Nucleus accumbens (tissue), 56 donors: Measurements from ENCODE around the gene INSIG1.

Experiments used
- DNase-seq, 56 donors: peaks; one replicate each; lab custom pipeline; 2025; lab: John Stamatoyannopoulos, UW

INSIG1 gene

DNA sequence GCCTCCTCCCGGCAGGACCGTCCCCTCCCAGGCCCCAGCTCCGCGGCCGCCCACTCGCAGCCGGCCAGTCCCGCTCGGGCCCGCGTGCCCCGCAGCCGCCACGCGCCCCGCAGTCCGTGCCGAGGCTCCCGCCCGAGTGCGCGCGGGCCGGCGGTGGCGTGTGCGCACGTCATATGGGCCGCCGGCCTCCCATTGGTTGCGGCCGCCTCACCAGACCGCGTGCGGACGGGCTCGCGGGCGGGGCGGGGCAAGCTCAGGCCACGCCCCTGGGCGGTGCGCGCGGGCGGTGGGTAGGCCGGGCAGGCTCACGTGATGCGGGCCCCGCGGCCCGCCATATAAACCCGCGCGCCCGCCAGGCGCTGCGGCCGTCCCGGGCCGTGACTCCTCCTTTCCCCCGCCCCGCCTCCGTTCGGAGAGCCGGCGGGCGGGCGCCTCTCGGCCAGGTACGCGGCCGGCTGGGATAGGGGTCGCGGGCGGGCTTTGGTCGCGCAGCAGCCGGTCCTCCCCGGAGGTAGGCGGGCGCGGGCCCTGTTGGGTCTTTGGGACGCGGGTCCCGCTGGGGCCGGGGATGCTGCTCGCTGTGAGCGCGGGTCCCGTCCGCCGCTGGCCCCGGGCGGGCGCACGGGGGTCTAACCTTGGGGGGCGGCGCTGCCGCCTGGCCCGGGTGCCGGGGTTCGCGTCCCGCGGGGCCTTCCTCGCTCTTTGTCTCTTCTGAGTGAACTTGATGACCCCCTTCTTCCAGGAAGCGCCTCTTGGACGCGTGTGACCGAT, at the start of gene INSIG1:
INSIG1 (plus strand) TSS at position 362 of the 771 bp plus-strand sequence; CDS start at position 770, 408 bp downstream.
- peak in 55 of 56 donors; percentile 42 to 97 (median 87) for DNase-seq

DNA sequence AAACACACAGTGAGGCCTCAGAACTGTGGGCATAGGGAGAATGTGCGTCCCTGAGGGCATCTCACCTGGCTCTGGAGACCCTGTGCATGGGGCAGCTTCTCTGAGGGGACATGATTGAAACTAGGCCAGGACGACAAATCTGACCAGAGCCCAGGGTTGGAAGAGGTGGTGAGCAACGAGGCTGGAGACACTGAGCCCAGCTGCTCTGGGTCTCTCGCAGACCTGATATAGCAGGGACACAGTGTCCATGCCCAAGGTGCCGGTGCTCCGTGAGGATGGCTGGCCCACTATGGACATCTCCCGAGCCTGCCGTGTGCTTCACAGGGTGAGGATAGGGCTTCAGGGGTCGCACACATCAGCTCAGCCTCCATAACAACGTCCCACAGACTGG, 49.3 kb upstream of the INSIG1 start:
- no peak for DNase-seq

- DNase-seq: no peak
Measured at GRCh38 chr7:155251831-155252230, 45.8 kb upstream of the INSIG1 start.

DNA sequence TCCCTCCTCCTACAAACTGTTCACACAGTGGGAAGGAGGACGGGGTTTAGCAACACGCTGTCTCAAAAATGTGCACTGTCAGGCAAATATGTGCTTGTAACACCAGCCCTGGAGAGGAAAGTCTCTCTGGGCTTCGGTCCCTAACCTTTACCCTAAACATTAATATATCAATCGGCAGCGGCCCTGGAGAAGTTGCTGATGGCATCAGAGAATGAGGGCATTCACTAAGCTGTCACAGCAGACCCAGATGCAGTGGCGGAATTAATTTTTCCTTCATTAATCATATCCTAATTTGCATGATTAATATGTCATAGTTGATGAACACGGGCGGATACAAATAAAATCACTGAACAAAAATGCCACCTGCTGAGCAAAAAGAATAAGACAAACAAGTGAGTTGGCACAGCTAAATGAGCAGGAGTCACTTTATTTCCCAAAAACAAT, 45.2 kb upstream of the INSIG1 start:
- peak in 1 of 56 donors; percentile 11 for DNase-seq

GRCh38 chr7:155252892-155253501, 44.7 kb upstream of the INSIG1 start:
- DNase-seq: no peak

DNA sequence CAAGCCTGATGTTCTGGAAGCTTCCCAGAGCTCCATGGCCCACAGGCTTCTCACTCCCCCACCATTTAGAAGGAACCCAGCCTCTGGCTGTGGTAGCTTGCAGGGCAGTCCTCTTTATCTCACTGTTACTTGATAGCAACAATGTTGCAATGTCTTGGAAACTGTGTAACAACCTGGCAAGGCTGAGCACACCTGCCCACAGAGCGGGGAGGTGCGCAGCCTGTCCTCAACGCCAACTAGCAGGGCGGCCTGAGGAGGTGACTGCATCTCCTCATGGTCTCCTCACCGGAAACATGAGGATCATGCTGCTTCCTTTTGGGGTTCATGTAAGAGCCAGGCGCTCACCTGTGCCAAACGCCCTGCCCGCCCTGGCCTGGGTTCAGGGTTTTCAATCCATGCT, 43.7 kb upstream of the INSIG1 start:
- DNase-seq: no peak

- no peak for DNase-seq
Measured at GRCh38 chr7:155255071-155255470, 42.6 kb upstream of the INSIG1 start.

DNA sequence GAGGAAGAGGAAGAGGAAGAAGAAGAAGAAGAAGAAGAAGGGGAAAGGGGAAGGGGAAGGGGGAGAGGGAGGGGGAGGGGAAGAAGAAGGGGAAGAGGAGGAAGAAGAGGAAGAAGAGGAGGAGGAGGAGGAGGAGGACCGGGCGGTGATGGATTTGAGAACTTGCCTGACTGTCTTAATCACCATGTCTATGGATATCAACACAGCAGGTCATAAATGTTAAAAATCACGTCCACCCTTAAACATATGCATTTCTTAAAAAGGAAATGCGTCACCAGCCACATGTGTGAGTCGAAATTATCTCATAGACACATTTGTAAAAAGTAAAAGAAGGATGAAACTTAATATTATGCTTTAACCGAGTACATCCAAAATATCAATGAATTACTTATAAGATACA, 42.1 kb upstream of the INSIG1 start:
- DNase-seq: no peak

DNA sequence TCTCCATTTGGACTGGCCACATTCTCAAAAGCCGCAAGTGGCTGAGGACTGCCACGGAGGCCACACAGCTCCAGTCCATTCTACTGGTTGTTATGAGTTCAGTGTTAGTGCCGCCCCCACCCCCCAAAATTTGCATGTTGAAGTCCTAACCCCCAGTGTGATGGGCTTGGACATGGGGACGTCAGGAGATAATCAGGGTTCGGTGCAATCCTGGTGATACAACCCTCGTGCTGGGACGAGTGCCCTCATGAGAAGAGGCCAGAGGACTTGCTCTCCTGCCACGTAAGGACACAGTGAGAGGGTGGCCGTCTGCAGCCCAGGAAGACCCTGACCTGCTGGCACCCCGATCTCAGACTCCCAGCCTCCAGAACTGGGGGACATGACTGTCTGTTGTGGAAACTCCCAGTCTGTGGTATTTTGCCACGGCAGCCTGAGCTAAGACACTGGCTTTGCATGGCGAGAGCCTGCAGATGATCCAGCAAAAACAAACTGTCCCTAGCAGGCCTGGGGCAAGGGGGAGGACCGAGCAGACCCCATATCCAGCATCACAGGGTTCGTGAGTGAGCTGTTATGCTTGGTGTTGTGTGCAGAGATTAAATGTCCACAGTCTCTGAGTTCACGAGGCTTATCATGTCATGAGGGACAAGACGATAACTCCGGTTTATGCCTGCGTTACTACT, 41.5 kb upstream of the INSIG1 start:
- no peak for DNase-seq

- DNase-seq: no peak
Measured at GRCh38 chr7:155256761-155257481, 40.8 kb upstream of the INSIG1 start.

DNA sequence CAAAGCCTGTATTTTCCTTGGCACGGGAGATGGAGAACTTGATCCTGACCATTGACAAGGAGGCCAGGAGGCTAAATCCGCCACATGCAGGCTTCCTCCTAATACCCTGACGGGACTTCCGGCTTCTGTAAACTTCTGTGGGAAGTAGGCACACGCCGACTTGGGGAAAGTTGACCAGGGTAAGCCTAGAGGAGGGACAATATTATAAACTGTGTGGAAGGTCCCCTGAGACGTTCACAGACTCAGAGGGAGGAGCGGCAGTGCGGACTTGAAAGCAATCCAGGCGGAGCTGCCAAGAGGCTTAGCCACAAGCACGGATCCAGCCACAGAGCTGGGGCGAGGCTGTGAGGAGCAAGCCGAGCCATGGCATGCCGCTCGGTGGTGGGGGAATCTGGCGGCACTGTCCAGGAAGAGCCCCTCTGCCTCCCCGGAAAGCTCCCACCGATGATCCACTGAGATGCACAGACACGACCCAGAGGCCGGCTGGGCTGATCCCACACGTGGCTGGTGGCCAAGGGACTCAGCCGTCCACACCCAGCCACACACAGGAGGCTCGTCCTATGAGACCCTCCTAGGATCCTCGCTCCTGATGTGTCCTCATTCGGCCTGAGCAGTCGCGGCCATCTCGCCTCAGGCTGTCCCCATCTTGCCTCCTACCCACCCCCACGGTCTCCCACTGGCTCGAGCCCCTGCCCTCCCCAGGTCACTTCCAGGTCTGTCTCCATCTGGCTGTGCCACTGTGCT, 40.0 kb upstream of the INSIG1 start:
- no peak for DNase-seq

GRCh38 chr7:155258226-155258560, 39.5 kb upstream of the INSIG1 start:
- DNase-seq: no peak

GRCh38 chr7:155259866-155260497, 37.7 kb upstream of the INSIG1 start:
- DNase-seq: no peak

DNA sequence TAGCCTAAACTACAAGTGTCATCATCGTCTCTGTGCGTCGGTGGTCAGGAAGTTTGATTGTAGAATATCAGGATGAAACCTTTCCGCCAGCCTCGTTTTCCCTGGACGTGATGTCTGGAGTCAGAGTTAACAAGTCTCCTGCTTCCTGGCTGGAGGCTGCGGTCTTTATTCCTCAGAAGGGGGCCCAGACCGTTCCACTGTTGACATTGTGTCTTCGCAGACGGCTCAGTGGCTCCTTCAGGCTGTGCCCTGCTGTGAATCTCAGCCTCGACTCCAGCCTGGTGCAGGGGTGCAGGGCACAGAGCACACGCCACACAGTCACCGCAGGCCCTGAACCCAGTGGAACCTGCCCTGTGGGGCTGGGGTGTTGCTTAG, 37.2 kb upstream of the INSIG1 start:
- DNase-seq: no peak

DNA sequence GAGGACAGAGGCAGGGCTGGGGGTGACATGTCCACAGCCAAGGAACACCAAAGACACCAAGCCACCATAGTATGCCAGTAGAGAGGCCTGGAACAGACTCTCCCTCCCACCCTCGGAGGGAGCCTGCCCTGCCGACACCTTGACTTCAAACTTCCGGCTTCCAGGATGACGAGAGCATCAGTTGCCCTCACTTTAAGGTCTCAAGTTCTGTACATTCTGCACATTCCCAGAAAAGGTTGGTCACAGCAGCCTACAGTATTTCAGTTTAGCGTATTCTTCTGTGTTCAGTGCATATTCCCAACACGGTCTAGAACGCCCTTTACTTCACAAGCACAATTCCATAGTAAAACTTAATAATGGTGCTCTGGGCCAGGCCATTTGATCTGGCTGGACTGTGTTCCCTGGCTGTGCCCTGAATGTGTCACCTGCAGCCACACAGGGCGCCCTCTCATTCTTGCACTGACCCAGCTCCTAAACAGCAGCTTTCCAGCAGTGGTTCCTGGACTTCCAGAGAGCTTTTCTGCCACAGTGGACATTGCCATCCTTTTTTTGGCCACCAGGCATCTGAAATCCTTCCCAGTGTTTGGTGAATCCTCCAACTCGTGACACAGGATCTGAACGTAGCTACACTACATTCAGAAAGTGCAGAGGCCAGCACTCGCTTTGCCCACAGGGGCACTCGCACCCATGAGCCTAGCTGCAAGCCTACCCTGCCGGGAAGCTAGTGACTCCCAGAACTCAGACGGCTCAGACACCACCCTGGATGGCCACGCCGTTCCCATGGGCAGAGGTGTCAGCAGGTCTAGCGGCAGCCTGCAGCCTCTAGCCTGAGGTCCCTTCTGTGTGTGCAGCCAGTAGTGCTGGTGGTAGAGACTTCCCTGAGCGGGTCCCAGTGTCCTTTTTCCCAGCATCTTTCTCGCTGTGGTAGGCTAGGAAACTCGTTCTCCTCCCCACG, 36.4 kb upstream of the INSIG1 start:
- no peak for DNase-seq

GRCh38 chr7:155262031-155262430, 35.6 kb upstream of the INSIG1 start:
- no peak for DNase-seq

DNA sequence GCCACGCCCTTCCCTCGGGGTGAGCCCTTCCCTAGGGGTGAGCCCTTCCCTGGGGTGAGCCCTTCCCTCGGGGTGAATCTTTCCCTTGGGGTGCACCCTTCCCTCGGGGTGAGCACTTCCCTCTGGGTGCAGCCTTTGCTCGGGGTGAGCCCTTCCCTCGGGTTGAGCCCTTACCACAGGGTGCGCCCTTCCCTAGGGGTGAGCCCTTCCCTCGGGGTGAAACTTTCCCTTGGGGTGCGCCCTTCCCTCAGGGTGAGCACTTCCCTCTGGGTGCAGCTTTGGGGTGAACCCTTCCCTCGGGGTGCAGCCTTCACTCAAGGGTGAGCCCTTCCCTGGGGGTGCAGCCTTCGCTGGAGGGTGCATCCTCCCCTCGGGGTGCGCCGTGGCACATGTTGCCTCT, 34.6 kb upstream of the INSIG1 start:
- no peak for DNase-seq

DNA sequence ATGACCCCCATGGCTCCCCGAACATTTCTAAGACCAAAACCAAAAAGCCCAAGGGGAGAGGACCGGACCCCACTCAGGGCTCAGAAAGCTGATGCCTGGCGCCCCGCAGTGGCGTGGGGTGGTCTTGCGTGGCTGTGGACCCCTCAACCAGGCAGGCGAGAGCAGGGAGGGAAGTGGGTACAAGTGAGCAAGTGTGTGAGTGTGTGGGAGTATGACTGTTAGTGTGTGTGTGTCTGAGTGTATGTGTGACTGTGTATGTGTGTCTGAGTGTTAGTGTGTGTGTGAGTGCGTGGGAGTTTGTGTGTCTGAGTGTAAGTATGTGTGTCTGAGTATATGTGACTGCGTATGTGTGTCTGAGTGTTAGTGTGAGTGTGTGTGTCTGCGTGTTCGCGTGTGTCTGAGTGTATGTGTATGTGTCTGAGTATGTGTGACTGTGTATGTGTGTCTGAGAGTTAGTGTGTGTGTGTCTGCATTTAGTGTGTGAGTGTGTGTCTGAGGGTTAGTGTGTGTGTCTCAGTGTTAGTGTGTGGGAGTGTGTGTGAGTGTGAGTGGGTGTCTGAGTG, 34.0 kb upstream of the INSIG1 start:
- DNase-seq: no peak
